Right renal pelvis (tissue), 4 donors: ENCODE data around the gene C1QTNF7. TPM values are rescaled to one million over a fixed set of nuclear protein-coding genes. Genes with fewer than 3 reads are reported as not detected.

Experiments used
- polyA plus RNA-seq, 4 donors: library from polyadenylated mRNA; unstranded; fragments of 120-200 nt; gene quantifications; one replicate each; pipeline ENCODE4 v1.2.1, GENCODE V29; 2013; ENCODE audit not compliant: insufficient read length in 4 of 4

C1QTNF7 gene
- polyA plus RNA-seq, 4 donors: 19.8 to 28.6 (median 23.8) TPM

Other genes with a start within 250 kb of the C1QTNF7 start
- 10 to 100 TPM; 47.8 to 57.5 (median 54.2) TPM for gene CC2D2A, start 41.8 kb downstream of the C1QTNF7 start, polyA plus RNA-seq
- 100 to 1,000 TPM; 120 to 146 (median 139) TPM for gene FBXL5, start 227.3 kb downstream of the C1QTNF7 start, polyA plus RNA-seq